GM19372 (cell line): Measurements from ENCODE around the gene CAVIN3.

Experiments
- ATAC-seq: cut with Tn5 transposase; IDR thresholded peaks from one replicate; pipeline ENCODE4 v1.9.1; 2021; ENCODE audit warnings: mild to moderate bottlenecking, low read depth, moderate library complexity; ENCODE audit not compliant: unreplicated experiment

CAVIN3 gene

GRCh38 chr11:6273188-6273587, 47.1 kb downstream of the CAVIN3 start:
- ATAC-seq, result no peak

GRCh38 chr11:6271598-6271997, 48.7 kb downstream of the CAVIN3 start:
- ATAC-seq, result no peak

GRCh38 chr11:6270584-6271246, 49.6 kb downstream of the CAVIN3 start:
- ATAC-seq, result no peak

GRCh38 chr11:6269994-6270393, 50.3 kb downstream of the CAVIN3 start:
- no peak for ATAC-seq
